Stimulated activated CD4-positive, alpha-beta T cell treated with anti-CD3 and anti-CD28 coated beads, Interleukin-15, amount 100 ng/mL, for 1 hour (primary cell): Measurements from ENCODE around the gene INPP4A.
"Not testable (repeated sequence)": the region's sequence is repeated elsewhere in the genome, so short reads cannot be mapped to it uniquely, and the experiment has no call there.

Experiments
- DNase-seq, 2 donors: peaks; one replicate each; pipeline ENCODE4 v3.0.0-alpha.2; 2020; ENCODE audit warnings: low read depth in 1 of 2, low spot score in 1 of 2

INPP4A gene

DNA sequence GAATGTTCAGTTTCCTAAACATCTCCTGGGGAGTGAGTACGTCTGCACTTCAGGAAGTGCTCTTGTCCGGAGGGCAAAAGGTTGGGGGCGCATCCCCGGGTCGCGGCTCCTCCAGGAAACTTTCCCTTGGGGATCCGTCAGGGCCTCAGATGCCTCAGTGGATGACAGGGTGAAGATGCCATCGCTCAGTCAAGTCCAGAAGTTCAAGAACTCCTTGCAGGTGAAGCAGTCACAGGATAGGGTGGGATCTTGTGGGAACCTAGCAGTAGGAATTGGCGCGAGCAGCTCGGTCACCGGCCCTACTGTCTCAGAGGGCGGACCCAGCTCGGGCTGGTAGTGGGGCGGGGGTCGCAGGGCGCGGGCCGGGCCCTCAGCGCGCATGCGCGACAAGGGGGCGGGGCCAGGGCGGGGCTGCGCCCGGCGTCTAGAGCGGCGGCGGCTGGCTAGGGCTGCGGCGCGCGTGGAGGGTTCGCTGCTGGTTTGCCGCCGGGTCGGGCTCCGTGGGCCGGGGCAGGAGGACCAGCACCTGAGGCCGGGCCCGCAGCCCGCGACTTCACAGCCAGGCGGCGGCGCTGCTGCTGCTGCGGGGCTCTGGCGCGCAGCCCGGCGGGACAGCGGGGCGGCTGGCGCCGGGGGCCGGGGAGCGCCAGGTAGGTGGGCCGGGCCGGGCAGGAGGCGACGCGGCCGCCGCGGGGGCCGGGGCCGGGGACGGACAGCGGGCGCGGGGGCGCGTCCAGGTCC lies at the start of gene INPP4A:
Gene INPP4A, plus strand, starts transcription at position 423 of the 741 bp plus-strand sequence. CDS start 75,191 bp downstream, outside the sequence.
- peak; percentile 64 to 78 for DNase-seq

DNA sequence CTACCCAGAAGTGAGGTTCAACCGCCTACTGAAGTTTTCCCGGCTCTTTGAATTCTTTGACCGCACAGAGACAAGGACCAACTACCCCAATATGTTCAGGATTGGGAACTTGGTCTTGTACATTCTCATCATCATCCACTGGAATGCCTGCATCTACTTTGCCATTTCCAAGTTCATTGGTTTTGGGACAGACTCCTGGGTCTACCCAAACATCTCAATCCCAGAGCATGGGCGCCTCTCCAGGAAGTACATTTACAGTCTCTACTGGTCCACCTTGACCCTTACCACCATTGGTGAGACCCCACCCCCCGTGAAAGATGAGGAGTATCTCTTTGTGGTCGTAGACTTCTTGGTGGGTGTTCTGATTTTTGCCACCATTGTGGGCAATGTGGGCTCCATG lies 48.7 kb upstream of the INPP4A start:
- no peak for DNase-seq

DNA sequence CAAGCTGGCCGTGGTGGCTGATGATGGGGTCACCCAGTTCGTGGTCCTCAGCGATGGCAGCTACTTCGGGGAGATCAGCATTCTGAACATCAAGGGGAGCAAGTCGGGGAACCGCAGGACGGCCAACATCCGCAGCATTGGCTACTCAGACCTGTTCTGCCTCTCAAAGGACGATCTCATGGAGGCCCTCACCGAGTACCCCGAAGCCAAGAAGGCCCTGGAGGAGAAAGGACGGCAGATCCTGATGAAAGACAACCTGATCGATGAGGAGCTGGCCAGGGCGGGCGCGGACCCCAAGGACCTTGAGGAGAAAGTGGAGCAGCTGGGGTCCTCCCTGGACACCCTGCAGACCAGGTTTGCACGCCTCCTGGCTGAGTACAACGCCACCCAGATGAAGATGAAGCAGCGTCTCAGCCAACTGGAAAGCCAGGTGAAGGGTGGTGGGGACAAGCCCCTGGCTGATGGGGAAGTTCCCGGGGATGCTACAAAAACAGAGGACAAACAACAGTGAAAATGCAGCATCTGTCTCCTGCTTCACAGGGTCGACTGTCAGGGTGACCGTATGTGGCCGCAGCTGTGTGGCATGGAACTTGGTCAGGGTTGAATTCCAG lies 47.8 kb upstream of the INPP4A start:
- DNase-seq: no peak

DNA sequence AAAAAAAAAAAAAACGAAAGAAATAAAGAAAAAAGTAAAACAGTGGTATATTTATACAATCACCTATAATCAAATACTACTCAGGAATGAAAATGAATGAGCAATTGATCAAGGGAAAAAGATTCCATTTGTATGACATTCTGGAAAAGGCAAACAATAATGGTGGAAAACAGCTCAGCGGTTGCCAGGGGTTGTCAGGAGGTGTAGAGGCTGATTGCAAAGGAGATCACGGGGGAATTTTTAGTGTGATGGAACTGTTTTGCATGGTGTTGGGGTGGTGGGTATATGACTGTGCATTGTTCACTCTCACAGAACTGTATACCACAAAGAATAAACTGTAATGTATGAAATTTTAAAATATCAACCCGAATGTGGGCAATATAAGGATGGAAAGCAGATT lies 45.5 kb upstream of the INPP4A start:
- no peak for DNase-seq

DNA sequence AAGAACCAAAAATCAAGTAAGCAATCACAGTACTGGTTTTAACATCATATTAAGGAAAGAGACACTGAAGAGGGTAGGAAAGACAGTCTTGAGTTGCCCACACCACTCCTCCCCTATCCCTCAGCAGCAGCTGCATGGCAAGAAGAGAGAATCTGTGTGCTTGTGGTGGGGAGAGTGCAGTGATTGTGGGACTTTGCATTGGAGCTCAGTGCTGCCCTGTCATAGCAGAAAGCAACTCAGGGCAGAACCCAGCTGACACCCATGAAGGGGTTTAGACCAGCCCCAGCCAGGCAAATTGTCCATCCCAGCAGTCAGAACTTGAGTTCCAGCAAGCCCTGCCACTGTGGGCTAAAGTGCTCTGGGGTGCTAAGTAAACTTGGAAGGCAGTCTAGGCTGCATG lies 40.8 kb upstream of the INPP4A start:
- no peak for DNase-seq

DNA sequence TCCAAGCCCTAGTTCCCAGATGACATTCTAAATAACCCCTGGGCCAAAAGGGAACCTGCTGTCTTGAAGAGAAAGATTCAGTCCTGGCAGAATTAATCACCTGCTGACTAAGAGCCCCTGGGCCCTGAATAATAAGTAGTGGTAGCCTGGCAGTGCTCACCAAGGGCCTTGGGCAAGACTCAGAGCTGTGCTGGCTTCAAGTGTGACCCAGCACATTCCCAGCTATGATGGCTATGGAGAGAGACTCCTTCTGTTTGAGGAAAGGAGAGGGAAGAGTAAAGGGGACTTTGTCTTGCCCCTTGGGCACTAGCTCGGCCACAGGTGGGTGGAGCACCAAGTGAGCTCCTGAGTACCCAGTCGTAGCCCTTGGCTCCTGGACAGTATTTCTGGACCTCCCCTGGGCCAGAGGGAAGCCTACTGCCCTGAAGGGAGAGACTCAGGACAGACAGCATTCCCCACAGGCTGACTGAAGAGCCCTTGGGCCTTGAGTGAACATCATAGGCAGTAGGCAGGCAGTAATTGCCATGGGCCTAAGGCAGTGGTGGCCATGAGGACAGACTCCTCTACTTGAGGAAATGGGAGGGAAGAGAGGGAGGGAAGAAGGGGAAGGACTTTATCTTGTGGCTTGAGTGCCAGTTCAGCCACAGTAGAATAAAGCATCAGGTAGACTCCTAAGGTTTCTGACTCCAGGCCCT lies 40.0 kb upstream of the INPP4A start:
- no peak for DNase-seq

DNA sequence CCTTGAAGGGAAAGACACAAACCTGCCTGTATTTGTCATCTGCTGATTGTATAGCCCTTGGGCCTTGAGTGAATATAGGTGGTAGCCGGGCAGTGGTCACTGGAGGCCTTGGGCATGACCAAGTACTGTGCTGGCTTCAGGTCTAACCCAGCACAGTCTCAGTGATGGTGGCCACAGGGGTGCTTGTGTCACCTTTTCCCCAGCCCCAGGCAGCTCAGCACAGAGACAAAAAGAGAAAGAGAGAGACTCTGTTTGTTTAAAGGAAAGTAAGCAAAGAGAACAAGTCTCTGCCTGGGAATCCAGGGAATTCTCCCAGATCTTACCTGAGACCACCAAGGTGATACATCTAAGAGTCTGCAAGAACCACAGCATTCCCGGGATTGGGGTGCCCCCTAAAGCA lies 39.4 kb upstream of the INPP4A start:
- DNase-seq: no peak

DNA sequence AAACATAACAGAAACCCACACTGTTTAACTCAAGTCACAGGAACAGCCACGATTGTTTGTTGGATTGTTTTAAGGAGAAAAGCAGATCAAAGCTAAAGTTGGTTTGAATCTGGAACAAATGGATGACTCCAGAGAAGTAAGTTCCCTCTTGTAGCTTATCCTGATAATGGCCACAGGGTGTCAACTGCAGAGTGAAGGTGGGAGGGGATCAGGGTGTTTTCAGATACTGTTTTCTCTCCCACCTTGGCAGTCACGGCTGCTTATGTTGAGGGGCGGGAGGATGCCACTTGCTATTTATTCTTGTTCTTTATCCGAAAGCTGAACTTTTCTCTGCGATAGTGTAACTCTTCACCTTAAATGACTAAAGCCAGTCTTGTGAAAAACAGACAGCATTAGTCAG lies 36.5 kb upstream of the INPP4A start:
- DNase-seq: no peak

DNA sequence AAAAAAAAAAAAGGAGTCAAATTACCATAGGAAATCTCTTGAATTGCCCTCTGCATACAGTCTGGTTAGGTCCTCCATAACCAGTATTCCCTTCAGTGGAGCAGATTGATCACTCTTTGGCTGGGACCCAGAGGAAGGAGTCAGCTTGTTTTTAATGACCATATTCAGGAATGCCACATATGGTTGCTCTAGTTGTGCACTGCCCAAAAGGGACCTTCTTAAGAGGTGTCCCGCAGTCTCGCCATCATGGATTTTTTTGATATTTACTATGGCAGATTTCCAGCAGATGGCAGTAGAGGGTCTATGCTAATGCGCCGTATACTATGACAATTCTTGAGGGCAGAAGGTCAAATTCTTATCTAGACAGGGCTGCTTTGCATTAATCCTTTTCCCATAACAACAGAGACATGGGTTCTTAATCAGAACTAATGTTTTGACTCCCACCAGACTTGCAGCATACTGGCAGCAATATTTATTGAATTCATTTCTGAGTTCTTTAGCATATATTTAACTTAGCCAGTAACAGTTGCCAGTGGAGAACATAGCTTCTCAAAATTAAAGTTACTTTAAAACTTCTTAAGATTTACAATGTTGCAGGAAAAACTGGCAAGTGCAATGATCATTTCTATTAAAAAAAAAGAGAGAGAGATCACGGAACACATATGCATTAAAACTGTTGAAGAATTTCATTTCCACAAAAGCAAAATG lies 31.8 kb upstream of the INPP4A start:
- peak in 1 of 2 donors; percentile 19 for DNase-seq

DNA sequence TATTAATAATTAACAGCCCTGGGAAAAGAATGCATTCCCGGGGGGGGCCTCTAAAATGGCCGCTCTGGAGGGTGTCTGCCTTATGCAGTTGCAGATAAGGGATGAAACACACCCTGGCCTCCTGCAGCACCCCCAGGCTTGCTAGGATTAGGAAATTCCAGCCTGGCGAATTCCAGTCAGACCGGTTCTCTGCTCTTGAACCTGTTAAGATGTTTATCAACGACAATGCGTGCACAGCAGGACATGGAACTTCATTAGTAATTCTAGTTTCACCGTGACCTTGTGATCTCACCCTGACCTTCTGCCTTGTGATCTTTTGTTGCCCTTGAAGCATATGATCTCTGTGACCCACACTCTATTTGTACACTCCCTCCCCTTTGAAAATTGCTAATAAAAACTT lies 30.4 kb upstream of the INPP4A start:
- DNase-seq: not testable (repeated sequence)

DNA sequence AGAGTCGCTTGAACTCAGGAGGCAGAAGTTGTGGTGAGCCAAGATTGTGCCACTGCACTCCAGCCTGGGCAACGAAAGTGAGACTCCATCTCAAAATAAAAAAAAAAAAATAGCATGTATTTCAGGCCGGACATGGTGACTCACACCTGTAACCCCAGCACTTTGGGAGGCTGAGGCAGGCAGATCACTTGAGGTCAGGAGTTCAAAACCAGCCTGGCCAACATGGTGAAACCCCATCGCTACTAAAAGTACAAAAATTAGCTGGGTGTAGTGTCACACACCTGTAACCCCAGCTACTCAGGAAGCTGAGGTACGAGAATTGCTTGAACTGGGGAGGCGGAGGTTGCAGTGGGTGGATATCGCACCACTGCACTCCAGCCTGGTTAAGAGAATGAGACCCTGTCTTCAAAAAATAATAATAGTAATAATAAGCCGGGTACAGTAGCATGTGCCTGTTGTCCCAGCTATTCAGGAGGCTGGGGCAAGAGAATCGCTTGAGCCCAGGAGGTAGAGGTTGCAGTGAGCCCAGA lies 28.9 kb upstream of the INPP4A start:
- DNase-seq: not testable (repeated sequence)

DNA sequence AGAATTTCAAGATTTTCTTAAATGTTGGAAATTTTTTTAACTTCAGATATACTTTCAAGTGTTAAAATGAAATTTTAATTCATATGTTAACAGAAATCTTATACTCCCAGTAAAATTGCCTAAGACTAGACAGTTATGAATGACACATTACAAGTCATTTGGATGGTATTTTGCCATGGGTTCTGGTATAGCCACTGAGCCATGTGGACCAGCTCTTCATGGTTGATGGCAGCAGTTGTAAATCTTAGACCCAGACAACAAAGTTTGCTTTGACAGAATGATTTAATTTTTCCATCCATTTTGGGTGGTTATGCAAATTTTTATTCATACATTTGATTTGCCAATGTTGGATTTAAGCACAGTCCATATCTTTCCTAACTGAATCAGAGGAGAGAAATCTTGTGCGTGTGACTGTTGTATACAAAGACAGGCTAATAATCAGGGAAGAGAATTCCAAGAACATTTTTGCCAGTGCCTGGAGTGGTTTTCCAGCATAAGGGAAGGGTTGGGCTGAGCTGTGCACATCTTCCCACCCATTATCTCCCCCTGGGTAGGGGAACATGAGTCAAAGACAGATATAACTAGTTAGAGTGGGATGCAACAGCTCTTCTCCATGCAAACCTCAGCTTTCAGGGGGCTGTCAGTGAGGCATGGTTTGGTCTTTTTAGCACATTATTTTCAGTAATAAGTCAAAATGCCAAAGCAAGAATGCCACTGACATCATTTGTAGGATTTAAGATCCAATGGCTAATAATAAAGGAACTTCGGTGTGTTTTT lies 28.1 kb upstream of the INPP4A start:
- no peak for DNase-seq

DNA sequence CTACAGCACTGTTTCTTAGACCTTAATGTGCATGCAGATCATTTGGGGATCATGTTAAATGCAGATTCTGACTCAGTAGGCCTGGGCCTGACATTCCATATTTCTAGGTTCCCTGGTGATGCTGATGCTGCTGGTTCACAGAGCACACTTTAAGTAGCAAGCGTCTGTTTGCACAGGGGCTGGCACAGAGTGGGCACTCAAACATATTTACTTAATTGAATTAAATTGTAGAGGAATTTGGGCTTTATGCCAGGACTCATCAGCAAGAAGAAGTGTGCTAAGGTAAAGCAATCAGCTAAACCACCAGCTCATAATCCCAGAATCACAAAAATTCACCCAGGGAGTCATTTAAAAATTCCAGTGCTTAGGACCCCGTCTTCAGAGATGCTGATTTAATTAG lies 25.1 kb upstream of the INPP4A start:
- no peak for DNase-seq

DNA sequence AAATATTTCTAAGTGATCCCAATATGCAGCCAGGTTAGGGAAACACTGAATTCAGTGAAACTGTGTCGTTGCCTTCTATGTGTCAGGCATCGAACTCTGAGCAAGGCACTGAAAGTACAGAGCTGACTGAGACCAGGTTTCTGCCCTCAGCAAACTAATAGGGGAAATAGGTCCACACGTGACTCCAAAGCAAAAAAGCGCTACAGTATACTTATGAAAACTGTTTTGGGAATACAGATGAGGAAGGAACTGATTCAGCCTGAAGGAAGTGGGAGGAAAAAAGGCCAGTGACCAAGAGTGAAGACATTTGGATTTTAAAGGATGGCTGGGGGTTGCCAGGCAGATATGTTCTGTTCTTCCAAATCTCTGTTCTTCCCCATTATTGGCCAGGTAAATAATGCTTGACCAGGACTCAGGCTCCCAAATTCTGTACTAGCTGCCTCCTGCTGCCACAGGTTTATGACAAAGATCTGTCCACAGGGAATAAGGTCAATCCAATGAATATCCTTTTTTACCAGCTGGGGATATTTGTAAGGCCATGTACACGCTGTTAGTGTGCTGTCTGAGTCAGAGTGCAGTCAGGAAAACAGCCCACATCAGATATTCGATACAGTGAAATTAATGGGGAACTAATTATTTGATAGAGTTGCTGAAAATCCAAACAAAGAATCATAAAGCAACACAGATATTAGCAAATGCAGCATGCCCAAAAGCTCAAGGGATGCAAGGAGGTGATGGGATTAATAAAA lies 24.5 kb upstream of the INPP4A start:
- DNase-seq: no peak

DNA sequence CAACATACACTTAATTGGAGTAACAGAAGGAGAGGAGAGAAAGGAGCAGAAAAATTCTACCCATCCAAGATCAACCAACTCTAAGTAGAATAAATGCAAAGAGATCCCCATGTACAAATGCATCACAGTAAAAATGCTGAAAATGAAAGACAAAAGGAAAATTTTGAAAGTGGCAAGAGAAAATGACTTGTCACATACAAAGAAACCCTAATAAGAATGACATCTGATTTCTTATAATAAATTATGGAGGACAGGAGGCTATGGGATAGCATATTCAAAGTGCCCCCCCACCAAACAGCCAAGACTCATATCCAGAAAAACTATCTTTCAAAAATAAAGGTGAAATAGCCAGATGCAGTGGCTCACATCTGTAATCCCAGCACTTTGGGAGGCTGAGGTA lies 22.2 kb upstream of the INPP4A start:
- DNase-seq: no peak

DNA sequence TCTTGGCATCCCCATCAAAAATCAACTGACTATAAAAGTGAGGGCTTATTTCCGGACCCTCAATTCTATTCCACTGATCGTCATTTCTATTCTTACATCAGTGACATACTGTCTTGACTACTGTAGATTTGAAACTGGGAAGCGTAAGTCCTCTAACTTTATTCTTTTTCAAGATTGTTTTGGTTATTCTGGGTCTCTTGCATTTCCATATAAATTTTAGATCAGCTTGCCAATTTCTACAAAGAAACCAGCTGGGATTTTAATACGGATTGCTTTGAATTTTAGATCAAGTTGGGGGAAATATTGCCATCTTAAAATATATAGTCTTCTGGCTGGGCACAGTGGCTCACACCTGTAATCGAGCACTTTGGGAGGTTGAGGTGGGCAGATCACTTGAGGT lies 17.9 kb upstream of the INPP4A start:
- no peak for DNase-seq

DNA sequence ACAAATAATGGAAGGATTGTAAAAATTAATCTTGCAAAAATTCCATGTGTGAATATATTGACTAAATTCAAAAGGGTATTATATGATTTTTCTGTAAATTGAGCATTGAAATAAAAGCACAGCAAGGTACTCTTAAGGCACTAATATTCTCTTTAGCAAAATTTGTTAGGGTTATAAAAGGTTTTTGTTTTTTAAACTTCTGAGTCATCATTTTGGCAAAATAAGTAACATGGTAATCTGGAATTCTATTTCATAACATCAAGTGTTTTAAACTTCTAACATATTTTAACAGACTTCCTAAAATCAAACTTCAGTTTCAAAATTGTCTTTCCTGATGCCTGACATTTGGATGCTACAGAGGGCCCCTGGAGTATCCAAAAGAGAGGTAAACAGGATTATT lies 12.5 kb upstream of the INPP4A start:
- DNase-seq: no peak

DNA sequence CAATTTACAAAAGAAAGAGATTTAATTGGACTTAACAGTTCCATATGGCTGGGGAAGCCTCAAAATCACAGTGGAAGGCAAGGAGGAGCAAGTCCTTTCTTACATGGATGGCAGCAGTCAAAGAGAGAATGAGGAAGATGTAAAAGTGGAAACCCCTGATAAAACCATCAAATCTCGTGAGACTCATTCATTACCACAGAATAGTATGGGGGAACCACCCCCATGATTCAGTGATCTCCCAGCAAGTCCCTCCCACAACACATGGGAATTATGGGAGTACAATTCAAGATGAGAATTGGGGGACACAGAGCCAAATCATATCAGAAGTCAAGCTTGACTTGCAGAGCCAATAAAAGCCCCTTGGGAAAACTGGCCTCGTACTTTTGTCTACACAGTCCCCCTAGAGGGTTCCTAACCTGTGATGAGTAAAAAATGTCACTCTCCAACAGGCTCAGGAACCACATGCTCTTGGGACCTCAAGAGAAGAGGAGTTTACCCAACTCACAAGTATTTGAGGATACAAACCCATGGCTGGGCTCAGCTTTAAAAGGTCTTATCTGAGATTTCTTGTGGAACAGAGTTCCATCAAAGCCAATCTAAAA lies 11.2 kb upstream of the INPP4A start:
- no peak for DNase-seq

DNA sequence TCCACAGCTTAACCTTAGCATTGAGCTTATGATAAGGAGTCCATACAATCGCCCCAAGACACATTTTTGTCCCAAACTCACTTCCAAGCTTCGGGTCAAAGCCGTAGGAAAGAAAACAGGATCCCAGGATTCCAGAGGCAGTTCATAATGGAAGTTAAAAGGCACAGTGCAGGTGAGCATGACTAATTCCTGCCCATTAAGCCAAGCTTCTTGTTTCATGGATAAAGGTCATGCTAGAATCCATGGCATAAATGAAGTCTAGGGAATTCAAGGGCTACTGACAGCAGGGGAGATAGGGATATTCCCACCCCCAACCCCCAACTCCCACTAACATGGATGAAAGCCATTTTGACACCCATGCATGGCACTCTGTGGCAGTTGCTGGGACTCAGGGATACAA lies 10.2 kb upstream of the INPP4A start:
- no peak for DNase-seq

DNA sequence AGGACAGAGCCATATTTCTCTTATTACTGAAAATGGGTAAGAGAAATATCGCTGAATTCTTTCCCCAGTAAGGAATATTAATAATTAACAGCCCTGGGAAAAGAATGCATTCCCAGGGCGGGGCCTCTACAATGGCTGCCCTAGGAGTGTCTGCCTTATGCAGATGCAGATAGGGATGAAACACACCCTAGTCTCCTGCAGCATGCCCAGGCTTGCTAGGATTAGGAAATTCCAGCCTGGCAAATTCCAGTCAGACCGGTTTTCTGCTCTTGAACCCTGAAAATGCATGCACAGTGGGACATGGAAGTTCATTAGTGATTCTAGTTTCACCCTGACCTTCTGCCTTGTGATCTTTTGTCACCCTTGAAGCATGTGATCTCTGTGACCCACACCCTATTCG lies 9.0 kb upstream of the INPP4A start:
- DNase-seq: not testable (repeated sequence)
